B cell (primary cell): Measurements from ENCODE around the gene COL8A2. TPM values are rescaled to one million over a fixed set of nuclear protein-coding genes. Genes with fewer than 3 reads are reported as not detected.

Experiments
- ATAC-seq: fragments of 200-7000 bp; cut with Tn5 transposase; one replicate; pipeline ENCODE4 v1.10.0; 2021; ENCODE audit warnings: low read depth, mild to moderate bottlenecking, moderate number of reproducible peaks, moderate library complexity
- CTCF ChIA-PET: fragments of 350-600 bp; sonication (Branson Sonifier 250); formaldehyde crosslinking; loops from one replicate; lab custom pipeline; 2021; ENCODE audit warnings: antibody characterized with exemption, inconsistent platforms; lab: Charles Lee
- POLR2A ChIA-PET: fragments of 350-600 bp; sonication (Branson Sonifier 250); formaldehyde crosslinking; loops from one replicate; lab custom pipeline; 2021; ENCODE audit warnings: antibody characterized with exemption; lab: Charles Lee
- DNase-seq: peaks from one replicate; pipeline ENCODE4 v3.0.0; 2013
- H2AFZ ChIP-seq: 2 replicates; pipeline ENCODE4 v1.6.1; 2012; ENCODE audit warnings: mild to moderate bottlenecking, low read depth, low read length; ENCODE audit not compliant: insufficient read depth, poor library complexity, severe bottlenecking
- H3K27ac ChIP-seq, 2 donors: 1 replicate in 1 of 2; 2 replicates in 1 of 2; pipeline ENCODE4 v1.5.1; 2012 to 2013; ENCODE audit warnings: low read length in 2 of 2, mild to moderate bottlenecking in 2 of 2, moderate library complexity in 1 of 2
- H3K27me3 ChIP-seq, 4 experiments: fragments of 200-600 bp in 1 of 4; sonication (generic) in 1 of 4; replicated peaks in 1 of 4; 1 replicate in 2 of 4; 2 replicates in 2 of 4; pipeline versions ENCODE4 v1.6.1 to v1.7.0; 2013 to 2016; ENCODE audit warnings: low read length in 3 of 4, mild to moderate bottlenecking in 2 of 4, mixed read lengths in 1 of 4, moderate library complexity in 1 of 4; ENCODE audit not compliant: insufficient read depth in 4 of 4, control insufficient read depth in 3 of 4; ENCODE audit errors: control extremely low read depth in 1 of 4
- H3K36me3 ChIP-seq, 2 experiments: replicated peaks in 1 of 2; 1 replicate in 1 of 2; 2 replicates in 1 of 2; pipeline versions ENCODE4 v1.6.1 to v1.7.1; 2013; ENCODE audit warnings: low read length in 1 of 2; ENCODE audit not compliant: insufficient read depth in 2 of 2, control insufficient read depth in 1 of 2; ENCODE audit errors: control extremely low read depth in 1 of 2, extremely low read depth in 1 of 2
- H3K4me1 ChIP-seq, 2 donors: fragments of 200-600 bp in 1 of 2; sonication (generic) in 1 of 2; 1 replicate in 1 of 2; 2 replicates in 1 of 2; pipeline versions ENCODE4 v1.5.1 to v1.6.1; 2013 to 2017; ENCODE audit warnings: low read length in 2 of 2; ENCODE audit not compliant: control insufficient read depth in 2 of 2, insufficient read depth in 2 of 2
- H3K4me2 ChIP-seq: replicated peaks from 2 replicates; pipeline ENCODE3; 2012; ENCODE audit warnings: mild to moderate bottlenecking, low read depth, low read length; ENCODE audit not compliant: poor library complexity, severe bottlenecking
- H3K4me3 ChIP-seq, 5 experiments: fragments of 200-600 bp in 1 of 5; sonication (generic) in 1 of 5; 1 replicate in 3 of 5; 2 replicates in 2 of 5; pipeline versions ENCODE4 v1.5.1 to v1.7.0; 2011 to 2016; ENCODE audit warnings: low read length in 4 of 5, mild to moderate bottlenecking in 4 of 5, low read depth in 2 of 5, control low read depth in 1 of 5, moderate library complexity in 1 of 5; ENCODE audit not compliant: insufficient read depth in 1 of 5; ENCODE audit errors: control extremely low read depth in 1 of 5, extremely low read depth in 1 of 5
- H3K79me2 ChIP-seq: fragments of 200-600 bp; sonication (generic); one replicate; pipeline ENCODE4 v1.6.0; 2016; ENCODE audit warnings: low read length; ENCODE audit not compliant: control insufficient read depth, insufficient read depth
- H3K9ac ChIP-seq: fragments of 200-600 bp; sonication (generic); 2 replicates; pipeline ENCODE4 v1.6.1; 2017; ENCODE audit warnings: mild to moderate bottlenecking, low read length, moderate library complexity
- H3K9me3 ChIP-seq, 3 donors: one replicate each; pipeline versions ENCODE4 v1.6.1 to v1.7.1; 2013; ENCODE audit warnings: low read length in 2 of 3; ENCODE audit not compliant: control insufficient read depth in 2 of 3, insufficient read depth in 1 of 3; ENCODE audit errors: control extremely low read depth in 1 of 3
- H4K20me1 ChIP-seq: 2 replicates; pipeline ENCODE4 v1.6.0; 2012; ENCODE audit warnings: mild to moderate bottlenecking, low read length; ENCODE audit not compliant: insufficient read depth, control insufficient read depth, poor library complexity, severe bottlenecking
- H3K27ac Mint-ChIP-seq: one replicate; pipeline ENCODE4 v1.8.0; 2021; ENCODE audit warnings: mixed read lengths
- H3K27me3 Mint-ChIP-seq: one replicate; pipeline ENCODE4 v1.8.0; 2021; ENCODE audit warnings: mixed read lengths
- H3K4me1 Mint-ChIP-seq: one replicate; pipeline ENCODE4 v1.8.0; 2021; ENCODE audit warnings: mixed read lengths
- H3K4me3 Mint-ChIP-seq: one replicate; pipeline ENCODE4 v1.8.0; 2021; ENCODE audit warnings: mixed read lengths
- H3K9me3 Mint-ChIP-seq: one replicate; pipeline ENCODE4 v1.8.0; 2022; ENCODE audit warnings: mixed read lengths; ENCODE audit not compliant: insufficient read depth
- CTCF ChIP-seq: fragments of 200-600 bp; IDR thresholded peaks from one replicate; pipeline ENCODE4 v1.8.0; 2022; ENCODE audit warnings: antibody characterized with exemption, mild to moderate bottlenecking
- EZH2 ChIP-seq: IDR thresholded peaks from 2 replicates; pipeline ENCODE4 v1.6.1; 2012; ENCODE audit warnings: borderline replicate concordance, low read depth, mild to moderate bottlenecking, moderate library complexity, low read length; ENCODE audit not compliant: insufficient read depth, poor library complexity, severe bottlenecking
- WGBS: methylation state at CpG from one replicate; pipeline ENCODE4 v1.1.5; 2013; ENCODE audit warnings: missing lambda C conversion rate; ENCODE audit not compliant: insufficient coverage; 5-methylcytosine and 5-hydroxymethylcytosine counted together
- intact Hi-C: fragments of 100-400 bp; cut with micrococcal nuclease; formaldehyde crosslinking; loops from one replicate; pipeline ENCODE4 v1.10.0; 2022
- polyA plus RNA-seq: library from polyadenylated mRNA; depleted of rRNA; stranded (reverse); fragments of >200 nt; gene quantifications from 2 replicates; pipeline ENCODE4 v1.2.3, GENCODE V29; 2012
- total RNA-seq, 2 donors: library from RNA; stranded (reverse); fragments of 120-200 nt in 1 of 2; gene quantifications; 1 replicate in 1 of 2; 2 replicates in 1 of 2; pipeline versions ENCODE4 v1.2.3 to v1.2.4, GENCODE V29; 2013 to 2022

Gene COL8A2
- total and polyA plus RNA-seq, 2 donors (not counting 1 experiment from before 2014, with no cell fraction given): 0.17 TPM; not detected in 1

- ChIA-PET CTCF (interaction anchor here (0.6 to 1.2 kb wide), 4 partner anchors 84 to 203 kb away, joined by 3 to 6 read pairs (median 4); partner anchors contain the start of gene AGO1), POLR2A (no interaction called here)
- Histone ChIP-seq H3K4me1 (peaks cover 26 to 32% of the 10 kb centered on the region in 2 donors), H2AFZ (no peak overlapping the region), H3K27me3 (peaks cover 0 to 25% (median 12%) of the 10 kb centered on the region in 4 experiments), H3K27ac (no peak overlapping the region), H3K79me2 (peaks cover 29% of the 10 kb centered on the region), H3K36me3 (no peaks in the 10 kb centered on the region), H3K9ac (no peak overlapping the region), H3K4me2 (no peak overlapping the region), H3K9me3 (peaks cover 0 to 3% (median 0%) of the 10 kb centered on the region in 3 donors), H3K4me3 (no peak overlapping the region), H4K20me1 (no peaks in the 10 kb centered on the region)
- no peak for ATAC-seq
- Mint-ChIP-seq H3K4me1 (peaks cover 16% of the 10 kb centered on the region), H3K27me3 (peaks cover 26% of the 10 kb centered on the region), H3K4me3 (peak overlapping the region; percentile 59), H3K27ac (no peak overlapping the region), H3K9me3 (no peaks in the 10 kb centered on the region)
- intact Hi-C loops: no loop called here
- no peak for TF ChIP-seq CTCF
- TF ChIP-seq EZH2: no peak
- WGBS: 95% methylated on average over 27 of the region's 29 CpGs
- peak; percentile 15 for DNase-seq
Measured at GRCh38 chr1:36085686-36086526, 39.1 kb downstream of the COL8A2 start.

- peaks cover 16% of the 10 kb centered on the region for H3K4me1 Mint-ChIP-seq
- intact Hi-C loops: no loop called here
- H3K4me3 ChIP-seq: no peak overlapping the region
- POLR2A ChIA-PET: interaction anchor here (0.7 kb wide), 1 partner anchor 1413 kb away, joined by 8 read pairs; no protein-coding TSS in a partner anchor
- H3K9me3 Mint-ChIP-seq: no peaks in the 10 kb centered on the region
- no peak overlapping the region for H3K9ac ChIP-seq
- H4K20me1 ChIP-seq: no peaks in the 10 kb centered on the region
- peaks cover 0 to 3% (median 0%) of the 10 kb centered on the region in 3 donors for H3K9me3 ChIP-seq
- no peak overlapping the region for H3K27ac Mint-ChIP-seq
- WGBS: 100% methylated on average over 3 of the region's 9 CpGs
- H2AFZ ChIP-seq: no peak overlapping the region
- ATAC-seq (no peak), DNase-seq (no peak)
- H3K4me3 Mint-ChIP-seq: peak overlapping the region; percentile 32
- CTCF ChIA-PET: interaction anchor here (0.8 kb wide), 1 partner anchor 202 kb away, joined by 4 read pairs; the partner anchor contains the start of gene AGO1
- H3K27me3 Mint-ChIP-seq: peaks cover 32% of the 10 kb centered on the region
- no peak overlapping the region for H3K27ac ChIP-seq
- H3K4me1 ChIP-seq: peaks cover 25 to 31% of the 10 kb centered on the region in 2 donors
- peaks cover 22% of the 10 kb centered on the region for H3K79me2 ChIP-seq
- peaks cover 0 to 25% (median 12%) of the 10 kb centered on the region in 4 experiments for H3K27me3 ChIP-seq
- no peaks in the 10 kb centered on the region for H3K36me3 ChIP-seq
- no peak for TF ChIP-seq CTCF
- no peak for TF ChIP-seq EZH2
- no peak overlapping the region for H3K4me2 ChIP-seq
Measured at GRCh38 chr1:36085126-36085525, 39.9 kb downstream of the COL8A2 start.
